GM21529 (cell line): Measurements from ENCODE around the gene WDR1.

Source experiments
- ATAC-seq: cut with Tn5 transposase; IDR thresholded peaks from one replicate; pipeline ENCODE4 v1.9.1; 2021; ENCODE audit not compliant: unreplicated experiment

The WDR1 gene

DNA sequence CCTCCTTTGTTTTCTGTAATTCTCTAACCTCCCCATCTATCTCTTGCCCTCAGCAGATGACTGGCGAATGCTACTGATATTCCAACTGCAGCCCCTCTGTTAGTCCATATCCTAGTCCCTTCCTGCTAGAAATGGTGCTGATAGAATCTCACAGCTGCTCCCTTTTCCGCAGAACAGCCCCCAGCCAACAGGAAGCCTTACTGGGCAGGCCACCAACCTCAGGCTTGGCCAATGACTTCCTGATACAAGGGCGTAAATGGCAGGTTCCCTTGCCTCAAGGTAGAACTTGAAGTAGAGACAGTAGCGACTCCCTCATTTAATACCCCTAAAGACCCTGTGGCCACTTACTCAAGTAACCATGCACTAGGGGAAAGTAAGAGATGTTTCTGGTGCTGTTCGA lies 68.6 kb downstream of the WDR1 start:
- ATAC-seq: no peak

DNA sequence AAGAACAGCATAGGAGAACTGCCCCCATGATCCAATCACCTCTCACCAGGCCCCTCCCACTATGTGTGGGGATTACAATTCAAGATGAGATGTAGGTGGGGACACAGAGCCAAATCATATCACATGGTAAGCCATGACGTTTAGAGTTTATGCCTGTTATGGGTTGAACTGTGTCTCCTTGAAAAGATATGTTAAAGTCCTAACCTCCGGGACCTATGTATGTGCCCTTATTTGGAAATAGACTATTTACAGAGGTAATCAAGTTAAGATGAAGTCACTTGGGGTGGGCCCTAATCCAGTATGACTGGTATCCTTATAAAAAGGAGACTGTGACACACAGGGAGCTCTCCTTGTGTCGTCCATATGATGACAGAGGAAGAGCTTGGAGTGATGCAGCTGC lies 70.1 kb downstream of the WDR1 start:
- no peak for ATAC-seq

DNA sequence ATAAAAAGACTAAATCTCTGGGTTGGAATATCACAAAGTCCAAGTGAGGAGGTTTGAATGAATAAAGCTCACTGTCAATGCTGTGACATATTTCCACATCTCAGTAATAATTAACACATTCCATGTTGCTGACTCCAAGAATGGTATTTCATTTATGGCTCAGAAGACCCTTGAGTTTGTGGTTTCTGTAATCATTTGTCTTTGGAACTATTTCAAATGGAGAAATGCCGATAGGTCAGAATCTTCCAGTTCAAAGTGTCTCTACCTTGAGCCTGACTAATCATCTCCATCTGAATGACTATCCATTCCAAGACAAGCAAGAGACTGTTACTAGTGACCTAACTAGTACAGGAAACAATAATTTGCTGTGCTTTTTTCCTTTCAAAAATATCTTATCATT lies 71.1 kb downstream of the WDR1 start:
- ATAC-seq: no peak

DNA sequence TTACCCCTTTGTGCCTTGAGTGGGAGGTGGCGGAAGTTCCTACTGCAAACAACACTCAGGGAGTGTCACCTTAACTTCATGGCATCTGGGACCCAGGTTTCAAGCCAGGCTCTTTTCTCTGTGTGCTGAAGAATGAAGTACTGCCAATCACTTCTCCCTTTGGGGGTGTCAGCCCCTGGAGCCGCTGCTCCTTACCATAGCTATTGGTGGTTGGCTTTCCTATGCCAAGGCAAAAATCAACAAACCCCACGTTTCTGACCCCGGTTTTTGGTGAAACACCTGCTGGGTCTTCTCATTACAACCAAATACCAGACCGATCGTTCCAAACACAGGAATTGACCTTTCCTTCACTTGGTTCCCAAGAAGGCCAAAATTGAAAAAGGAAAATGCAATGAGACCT lies 75.6 kb downstream of the WDR1 start:
- no peak for ATAC-seq

DNA sequence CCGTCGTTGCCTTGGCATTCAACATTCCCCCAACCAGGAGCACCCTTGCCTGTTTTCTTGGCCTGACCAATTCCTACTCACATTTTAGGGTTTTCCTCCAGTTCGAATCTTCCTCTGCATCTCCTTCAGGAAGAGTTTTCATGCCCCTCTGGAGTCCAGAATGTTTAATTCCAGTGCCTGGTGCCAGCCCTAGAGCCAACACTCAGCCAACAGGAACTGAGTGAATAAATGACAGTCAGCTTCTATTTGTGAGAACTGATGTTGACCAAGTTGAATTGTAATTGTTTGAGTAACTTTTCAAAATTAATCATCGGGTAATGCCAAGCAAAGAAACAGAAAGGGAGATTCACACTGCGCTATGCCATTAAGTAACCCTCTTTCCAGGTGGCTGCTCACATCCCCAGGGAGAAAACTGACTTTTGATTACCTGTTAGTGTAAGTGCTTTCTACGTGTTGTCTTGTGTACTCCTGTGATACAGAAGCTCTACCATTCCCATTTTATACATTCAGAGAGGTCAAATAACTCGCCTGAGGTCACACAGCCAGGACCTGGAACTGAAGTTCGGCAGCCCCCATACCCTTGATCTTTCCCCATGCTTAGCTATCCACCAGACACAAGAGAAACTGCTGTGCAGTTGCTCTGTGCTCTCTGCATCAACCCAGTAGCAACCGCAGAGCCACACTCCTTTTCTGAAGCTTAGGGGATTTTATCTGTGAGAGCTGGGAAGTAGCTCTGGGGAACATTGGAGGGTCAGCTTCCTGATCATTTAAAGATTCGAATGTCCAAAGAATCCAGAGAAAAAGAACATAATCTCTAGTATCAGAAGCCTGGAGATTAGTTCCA lies 76.3 kb downstream of the WDR1 start:
- no peak for ATAC-seq

DNA sequence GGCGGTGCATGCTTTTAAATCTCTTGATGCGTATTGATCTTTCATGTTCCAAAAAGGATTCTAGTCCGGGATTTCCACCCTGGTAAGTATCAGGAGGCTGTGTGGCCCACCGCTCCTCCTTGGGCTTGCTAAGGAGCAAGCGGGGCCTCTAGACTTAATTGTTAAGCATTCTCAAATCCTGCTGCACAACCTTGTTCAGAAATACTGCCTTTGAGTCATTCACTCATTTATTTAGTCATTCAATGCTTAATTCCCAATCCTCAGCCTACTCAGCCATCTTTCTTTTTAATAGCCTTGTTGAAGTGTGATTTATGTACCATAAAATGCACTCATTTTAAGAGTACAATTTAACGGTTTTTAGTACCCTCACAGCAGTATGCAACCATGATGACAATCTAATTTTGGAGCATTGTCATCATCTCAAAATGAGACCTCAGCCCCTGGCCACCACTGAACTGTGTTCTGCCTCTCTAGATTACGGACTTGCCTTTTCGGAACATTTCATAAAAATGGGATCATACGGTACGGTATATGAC lies 79.7 kb downstream of the WDR1 start:
- ATAC-seq: no peak

DNA sequence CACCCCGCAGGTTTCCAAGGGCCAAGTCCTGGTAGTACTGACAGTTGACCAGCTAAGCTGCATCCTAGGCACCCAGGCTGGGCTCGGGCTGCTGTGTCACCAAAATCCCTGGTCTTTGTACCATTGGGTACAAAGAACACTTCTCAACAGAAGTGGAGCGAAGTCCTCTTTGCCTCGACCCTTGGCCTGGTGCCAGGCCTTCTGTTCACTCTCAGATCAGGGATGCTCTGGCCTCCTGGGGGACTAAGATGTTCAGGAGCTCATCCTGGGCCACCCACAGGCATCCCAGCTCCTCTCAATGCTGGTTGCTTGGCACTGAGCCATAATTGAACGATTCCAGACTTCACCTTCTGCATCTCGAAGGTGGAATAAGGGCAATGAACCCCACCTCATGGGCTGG lies 81.5 kb downstream of the WDR1 start:
- ATAC-seq: no peak

DNA sequence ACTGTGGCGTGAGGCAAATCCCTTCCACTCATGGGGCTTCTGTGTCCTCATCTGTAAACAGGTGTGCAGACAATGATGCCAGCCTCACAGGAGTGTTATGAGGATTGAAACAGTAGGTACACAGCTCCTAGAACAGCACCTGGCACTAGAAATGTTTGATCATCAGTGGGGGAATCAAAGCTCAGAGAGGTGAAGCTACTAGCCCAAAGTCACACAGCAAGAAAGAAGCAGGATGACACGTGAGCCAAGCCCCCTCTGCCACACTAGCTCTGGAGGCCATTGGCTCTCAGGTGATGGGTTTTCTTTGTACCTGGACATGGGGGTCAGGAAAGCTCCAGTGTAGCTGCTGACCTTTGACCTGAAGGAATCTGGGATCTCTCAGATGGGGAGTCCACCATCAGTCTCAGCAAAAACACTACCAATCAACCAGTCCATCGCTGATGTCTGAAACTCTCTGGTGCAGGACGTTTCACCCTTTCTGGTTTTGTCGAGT lies 81.9 kb downstream of the WDR1 start:
- no peak for ATAC-seq

DNA sequence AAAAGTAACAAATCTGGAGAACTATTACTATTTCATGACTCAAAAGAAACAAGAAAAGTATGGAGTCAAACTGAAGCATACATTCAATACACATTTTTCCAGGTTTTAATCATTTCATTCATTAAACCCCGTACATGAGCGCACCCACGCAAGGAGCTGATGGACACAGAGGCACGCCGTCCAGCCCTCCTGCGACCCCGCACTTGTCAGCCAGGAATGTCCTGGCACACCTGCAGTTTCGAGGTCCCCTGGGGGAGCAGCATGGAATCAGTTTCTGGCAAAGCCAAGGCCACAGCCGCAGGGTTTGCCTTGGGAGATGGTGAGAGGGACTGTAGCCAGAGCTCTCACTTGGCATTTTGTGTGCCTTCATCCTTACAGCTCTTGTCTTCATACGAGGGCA lies 82.5 kb downstream of the WDR1 start:
- ATAC-seq: no peak

DNA sequence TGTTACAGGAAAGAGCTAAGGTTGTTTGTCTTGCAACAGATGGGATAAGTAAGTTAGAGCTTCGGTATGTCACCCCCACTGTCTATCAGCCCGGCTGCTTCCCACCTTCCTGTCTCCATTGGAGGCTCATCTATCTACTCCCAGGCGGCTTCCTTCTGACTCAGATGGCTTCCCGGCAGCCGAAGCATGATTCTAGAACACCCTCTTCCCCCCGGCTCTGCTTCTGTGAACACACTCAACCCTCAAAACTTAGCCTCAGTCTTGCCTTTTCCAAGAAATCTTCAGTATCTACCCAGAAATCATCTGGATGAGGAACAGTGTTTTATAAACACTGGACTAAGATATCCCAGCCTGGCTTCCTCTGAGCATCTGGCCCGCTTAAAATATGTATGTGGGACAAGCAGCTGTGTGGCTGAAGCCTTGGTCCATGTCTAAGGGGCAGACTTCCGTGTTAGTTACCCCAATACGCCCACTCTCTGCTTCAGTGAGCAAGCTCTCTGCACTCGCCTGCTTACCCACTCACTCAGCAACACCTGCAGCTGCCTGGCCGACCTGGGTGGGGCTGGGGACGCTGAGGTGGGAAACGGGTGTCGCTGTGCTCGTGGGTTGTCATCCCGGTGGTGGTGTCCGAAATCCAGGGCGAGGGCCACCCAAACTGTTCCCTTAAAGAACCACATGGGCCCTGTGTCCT lies 83.3 kb downstream of the WDR1 start:
- no peak for ATAC-seq

DNA sequence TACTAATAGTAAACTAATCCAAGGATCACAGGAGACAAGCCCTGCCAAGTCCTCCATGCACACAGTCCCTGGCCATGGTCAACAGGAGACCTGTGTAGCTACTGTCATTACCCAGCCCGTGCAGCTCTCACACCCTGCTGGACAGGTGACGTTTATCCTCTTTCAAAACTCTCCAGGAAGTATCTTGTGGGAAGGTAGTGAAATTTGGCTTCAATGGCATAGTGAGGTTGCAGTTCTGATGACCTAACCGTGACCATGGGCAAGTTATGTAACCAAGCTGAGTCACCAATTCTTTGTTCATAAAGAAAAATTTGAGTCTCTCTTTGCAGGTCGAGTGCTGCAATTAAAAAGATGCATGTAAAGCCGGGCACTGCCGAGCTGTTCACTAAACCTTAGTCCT lies 84.0 kb downstream of the WDR1 start:
- ATAC-seq: no peak

DNA sequence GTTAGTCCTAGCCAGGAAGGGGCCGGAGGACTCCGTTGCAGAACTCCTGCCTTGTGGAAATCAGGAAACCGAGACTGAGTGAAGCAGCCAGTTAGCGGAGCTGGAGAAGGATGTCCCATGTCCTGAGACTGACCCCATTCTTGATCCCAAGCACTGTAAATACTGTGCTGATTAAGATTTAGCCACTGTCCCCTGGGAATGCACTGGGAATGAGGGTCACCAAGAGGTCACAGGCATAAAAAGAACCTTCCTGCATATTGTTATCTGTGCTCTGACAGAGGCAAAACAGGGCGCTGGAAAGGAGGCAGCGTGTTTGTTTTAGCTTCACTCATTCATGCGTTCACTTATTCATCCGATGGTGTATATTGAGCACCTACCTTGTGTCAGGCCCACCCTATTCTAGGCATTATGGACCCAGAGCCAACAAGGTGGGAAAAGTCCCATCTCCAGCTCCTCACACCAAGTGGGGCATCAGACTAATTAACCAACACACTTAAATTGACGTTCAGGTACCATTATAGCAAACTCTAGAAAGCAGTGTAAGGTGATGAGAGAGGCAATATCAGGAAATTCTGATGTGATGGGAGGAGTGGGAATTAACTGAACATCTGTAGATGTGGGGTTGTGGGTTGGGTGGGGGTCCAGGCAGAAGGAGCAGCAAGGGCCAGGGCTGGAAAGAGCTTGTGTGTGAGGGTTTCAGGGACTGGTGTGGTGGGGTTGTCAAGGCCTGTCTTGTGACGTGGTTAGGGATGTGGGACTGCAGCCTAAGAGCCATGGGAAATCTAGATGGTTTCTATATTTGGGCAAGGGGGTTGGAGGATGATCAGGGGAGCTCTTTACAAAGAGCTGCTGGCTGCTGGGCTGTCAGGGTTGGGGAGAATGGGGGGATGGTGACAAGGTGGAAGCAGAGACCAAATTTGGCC lies 84.7 kb downstream of the WDR1 start:
- no peak for ATAC-seq

DNA sequence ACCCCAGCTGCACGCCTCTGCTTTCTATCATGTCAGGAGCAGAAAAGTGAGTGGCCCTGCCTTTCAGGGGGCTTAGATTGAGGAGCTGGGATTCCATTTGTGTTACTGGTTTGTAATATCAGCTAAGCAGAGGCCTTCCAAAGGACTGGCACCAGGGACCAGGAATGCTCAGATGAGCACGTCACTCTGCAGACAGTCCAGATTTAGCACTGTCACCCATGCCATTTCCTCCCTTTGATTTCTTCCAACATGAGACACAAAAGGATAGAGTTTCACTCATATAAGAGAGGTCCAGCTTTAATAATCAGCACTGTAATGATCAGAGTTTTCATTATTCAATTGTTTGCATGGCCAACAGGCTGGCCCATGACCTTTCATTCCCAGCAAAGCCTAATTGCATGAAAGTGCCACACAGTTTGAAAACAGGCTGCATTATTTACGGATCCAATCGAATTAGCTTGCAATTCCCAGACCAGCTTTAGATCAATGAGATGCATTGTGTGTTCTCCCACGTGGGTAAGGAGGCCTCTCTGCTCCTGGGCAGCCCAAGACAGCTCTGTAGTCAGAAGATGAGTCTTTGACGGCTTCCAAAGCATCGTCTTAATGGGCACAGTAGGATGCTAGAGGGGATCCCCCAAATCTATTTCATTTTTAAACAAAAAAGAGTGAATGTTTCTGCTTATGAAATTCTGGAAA lies 85.5 kb downstream of the WDR1 start:
- ATAC-seq: no peak

DNA sequence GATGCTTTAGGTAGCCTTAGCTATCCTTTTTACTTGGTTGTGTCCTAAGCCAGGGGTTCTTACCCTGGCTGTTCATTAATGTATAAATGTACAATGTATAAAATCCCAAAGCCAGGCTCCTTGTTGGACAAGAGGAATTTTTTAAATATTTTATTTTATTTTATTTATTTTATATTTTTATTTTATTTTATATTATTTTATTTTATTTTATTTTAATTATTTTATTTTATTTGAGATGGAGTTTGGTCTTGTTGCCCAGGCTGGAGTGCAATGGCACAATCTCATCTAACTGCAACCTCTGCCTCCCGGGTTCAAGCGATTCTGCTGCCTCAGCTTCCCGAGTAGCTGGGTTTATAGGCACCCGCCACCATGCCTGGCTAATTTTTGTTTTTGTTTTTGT lies 87.2 kb downstream of the WDR1 start:
- no peak for ATAC-seq

DNA sequence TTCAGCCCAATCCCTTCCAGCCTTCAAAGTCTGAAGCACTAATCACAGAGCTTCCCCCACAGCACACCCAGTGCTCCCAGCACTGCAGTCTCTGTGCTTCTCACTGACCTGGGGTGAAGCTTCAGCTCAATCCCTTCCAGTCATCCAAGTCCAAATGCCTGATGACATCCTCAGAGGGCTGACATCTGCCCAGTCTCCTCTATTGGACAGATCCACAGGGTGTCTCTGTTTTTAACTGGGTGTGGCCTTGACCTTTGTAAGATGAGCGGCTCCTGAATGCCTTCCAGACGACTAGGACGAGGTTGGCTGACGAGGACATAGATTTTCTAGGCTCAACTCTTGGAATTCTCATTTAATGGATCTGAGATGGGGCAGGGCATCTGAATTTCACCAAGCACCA lies 87.7 kb downstream of the WDR1 start:
- no peak for ATAC-seq

DNA sequence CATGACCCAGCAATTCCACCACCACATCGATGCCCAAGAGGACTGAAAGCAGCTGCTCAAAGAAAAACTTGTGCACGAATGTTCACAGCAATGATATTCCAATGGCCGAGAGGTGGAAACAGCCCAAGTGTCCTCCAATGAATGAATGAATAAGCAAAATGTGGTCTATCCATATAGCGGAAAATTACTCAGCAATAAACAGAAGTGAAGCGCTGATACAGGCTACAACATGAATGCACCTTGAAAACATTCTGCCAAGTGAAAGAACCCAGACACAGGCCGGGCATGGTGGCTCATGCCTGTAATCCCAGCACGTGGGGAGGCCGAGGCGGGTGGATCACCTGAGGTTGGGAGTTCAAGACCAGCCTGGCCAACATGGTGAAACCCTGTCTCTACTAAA lies 90.1 kb downstream of the WDR1 start:
- ATAC-seq: no peak

DNA sequence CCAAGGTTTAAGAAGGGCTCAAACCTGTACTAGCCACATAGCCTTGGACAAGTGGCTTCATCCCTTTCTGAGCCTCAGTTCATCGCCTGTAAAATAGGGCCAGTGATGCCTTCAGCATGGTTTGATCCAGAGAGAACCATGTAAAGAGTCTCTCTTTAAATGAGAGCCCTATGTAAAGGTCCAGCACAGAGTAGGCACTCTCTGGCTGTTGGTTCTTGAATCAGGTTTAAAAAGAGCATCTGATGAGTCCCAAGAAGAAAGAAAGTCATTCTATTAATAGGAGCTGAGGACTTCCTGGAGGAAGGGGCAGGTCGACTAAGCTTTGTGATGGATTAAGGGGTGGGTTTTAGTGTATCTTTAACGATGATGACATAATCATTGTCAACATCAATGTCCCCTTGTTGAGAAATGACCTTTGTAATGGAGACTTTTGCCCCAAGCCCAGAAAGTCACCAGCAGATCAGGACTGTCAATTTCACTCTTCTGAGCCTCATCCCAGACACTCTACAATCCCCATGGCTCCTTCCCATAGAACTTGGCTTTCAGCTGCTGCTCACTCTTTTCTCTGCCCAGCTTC lies 91.3 kb downstream of the WDR1 start:
- ATAC-seq: no peak
